GM12878 (cell line): ENCODE results near the gene PROB1. TPM values are rescaled to one million over a fixed set of nuclear protein-coding genes. Genes with fewer than 3 reads are reported as not detected.

Experiments
- CBX5 ChIP-seq: sonication (generic); IDR thresholded peaks from 2 replicates; pipeline ENCODE4 v1.6.1; 2016; ENCODE audit warnings: low read depth, moderate library complexity, mild to moderate bottlenecking, inconsistent platforms
- CHD2 ChIP-seq: IDR thresholded peaks from 2 replicates; pipeline ENCODE4 v1.6.1; 2011; ENCODE audit warnings: low read depth, low read length, improper control_type of control experiment, borderline replicate concordance
- ETV6 ChIP-seq, 2 experiments: fragments of 450-650 bp in 1 of 2; IDR thresholded peaks in 1 of 2; conservative IDR thresholded peaks in 1 of 2; 2 replicates each; pipeline ENCODE4 v1.6.1; 2014; ENCODE audit warnings: antibody characterized with exemption in 1 of 2, borderline replicate concordance in 1 of 2, low read depth in 1 of 2, mild to moderate bottlenecking in 1 of 2, moderate library complexity in 1 of 2
- HDGF ChIP-seq: fragments of 450-650 bp; IDR thresholded peaks from 2 replicates; pipeline ENCODE4 v1.6.1; 2016; ENCODE audit warnings: antibody characterized with exemption
- IKZF1 ChIP-seq: fragments of 450-650 bp; conservative IDR thresholded peaks from 2 replicates; pipeline ENCODE4 v1.6.1; 2017; ENCODE audit warnings: antibody characterized with exemption, mild to moderate bottlenecking
- KLF5 ChIP-seq: fragments of 450-650 bp; IDR thresholded peaks from 2 replicates; pipeline ENCODE4 v1.6.1; 2014; ENCODE audit warnings: mild to moderate bottlenecking; ENCODE audit not compliant: partially characterized antibody
- MEF2A ChIP-seq: IDR thresholded peaks from 2 replicates; pipeline ENCODE4 v1.6.1; 2011; ENCODE audit warnings: low read depth, mild to moderate bottlenecking, low read length, moderate library complexity; ENCODE audit not compliant: insufficient read depth
- MTA3 ChIP-seq: IDR thresholded peaks from 2 replicates; pipeline ENCODE4 v1.6.1; 2012; ENCODE audit warnings: low read length, inconsistent platforms, borderline replicate concordance
- MYC ChIP-seq: IDR thresholded peaks from 2 replicates; pipeline ENCODE4 v1.6.1; 2011; ENCODE audit warnings: mild to moderate bottlenecking, low read length, moderate library complexity, inconsistent platforms; ENCODE audit not compliant: insufficient read depth, insufficient replicate concordance, insufficient read length, severe bottlenecking
- NRF1 ChIP-seq: conservative IDR thresholded peaks from 2 replicates; pipeline ENCODE4 v1.6.1; 2011; ENCODE audit warnings: mild to moderate bottlenecking, low read depth, low read length, improper control_type of control experiment
- POLR2AphosphoS2 ChIP-seq: IDR thresholded peaks from 2 replicates; pipeline ENCODE4 v1.6.1; 2011; ENCODE audit warnings: low read depth, mild to moderate bottlenecking, low read length, improper control_type of control experiment, moderate library complexity
- RB1 ChIP-seq: fragments of 450-650 bp; formaldehyde crosslinking; IDR thresholded peaks from 2 replicates; pipeline ENCODE4 v1.6.1; 2017; ENCODE audit warnings: mild to moderate bottlenecking, borderline replicate concordance
- ZNF207 ChIP-seq: fragments of 450-650 bp; IDR thresholded peaks from 2 replicates; pipeline ENCODE4 v1.6.1; 2014; ENCODE audit warnings: antibody characterized with exemption, mild to moderate bottlenecking, borderline replicate concordance
- polyA plus RNA-seq, 11 experiments: library from polyadenylated mRNA; depleted of rRNA in 4 of 11; unstranded in 6 of 11; stranded (reverse) in 5 of 11; fragments of >200 nt; fragmentation: Nextera tagmentation in 4 of 11; fragmentation: Illumina TruSeq in 1 of 11; extraction: Ambion mirVana in 4 of 11; extraction: Trizol in 1 of 11; gene quantifications; 1 replicate in 1 of 11; 2 replicates in 10 of 11; pipeline versions ENCODE4 v1.2.1 to v1.2.3, GENCODE V29; 2011 to 2016; ENCODE audit warnings: inconsistent platforms in 2 of 11, missing spikeins in 2 of 11, low read depth in 1 of 11
- total RNA-seq, 4 experiments: library from RNA; depleted of rRNA in 3 of 4; stranded (reverse); fragments of >200 nt in 3 of 4; fragmentation: Illumina TruSeq in 1 of 4; extraction: Trizol in 1 of 4; gene quantifications; 2 replicates each; pipeline versions ENCODE4 v1.2.1 to v1.2.3, GENCODE V29; 2013 to 2021
- TF ChIP-seq, protein P1 (sequence below): fragments of 450-650 bp; IDR thresholded peaks from 2 replicates; pipeline ENCODE4 v1.6.1; 2017; ENCODE audit warnings: mild to moderate bottlenecking, moderate library complexity
- TF ChIP-seq, protein P2 (sequence below), 3 experiments: IDR thresholded peaks in 2 of 3; conservative IDR thresholded peaks in 1 of 3; 2 replicates each; pipeline ENCODE4 v1.5.1; 2011; ENCODE audit warnings: low read depth in 3 of 3, low read length in 3 of 3, mild to moderate bottlenecking in 3 of 3, control low read depth in 2 of 3, moderate library complexity in 2 of 3, inconsistent platforms in 1 of 3, mixed read lengths in 1 of 3; ENCODE audit not compliant: control insufficient read depth in 2 of 3, insufficient read depth in 1 of 3; ENCODE audit errors: extremely low read depth in 1 of 3
- TF ChIP-seq, protein P3 (sequence below): fragments of 450-650 bp; formaldehyde crosslinking; IDR thresholded peaks from 2 replicates; pipeline ENCODE4 v1.5.0; 2022; ENCODE audit warnings: mild to moderate bottlenecking, missing genetic modification characterization
- TF ChIP-seq, protein P4 (sequence below): IDR thresholded peaks from 2 replicates; pipeline ENCODE4 v1.6.1; 2012; ENCODE audit warnings: low read length, inconsistent platforms

The PROB1 gene
- total and polyA plus RNA-seq, 10 of the 15 experiments (the other 5 are each of a cell fraction or from before 2014, with no cell fraction given), result 0.14 to 8.1 (median 2.9) TPM

DNA sequence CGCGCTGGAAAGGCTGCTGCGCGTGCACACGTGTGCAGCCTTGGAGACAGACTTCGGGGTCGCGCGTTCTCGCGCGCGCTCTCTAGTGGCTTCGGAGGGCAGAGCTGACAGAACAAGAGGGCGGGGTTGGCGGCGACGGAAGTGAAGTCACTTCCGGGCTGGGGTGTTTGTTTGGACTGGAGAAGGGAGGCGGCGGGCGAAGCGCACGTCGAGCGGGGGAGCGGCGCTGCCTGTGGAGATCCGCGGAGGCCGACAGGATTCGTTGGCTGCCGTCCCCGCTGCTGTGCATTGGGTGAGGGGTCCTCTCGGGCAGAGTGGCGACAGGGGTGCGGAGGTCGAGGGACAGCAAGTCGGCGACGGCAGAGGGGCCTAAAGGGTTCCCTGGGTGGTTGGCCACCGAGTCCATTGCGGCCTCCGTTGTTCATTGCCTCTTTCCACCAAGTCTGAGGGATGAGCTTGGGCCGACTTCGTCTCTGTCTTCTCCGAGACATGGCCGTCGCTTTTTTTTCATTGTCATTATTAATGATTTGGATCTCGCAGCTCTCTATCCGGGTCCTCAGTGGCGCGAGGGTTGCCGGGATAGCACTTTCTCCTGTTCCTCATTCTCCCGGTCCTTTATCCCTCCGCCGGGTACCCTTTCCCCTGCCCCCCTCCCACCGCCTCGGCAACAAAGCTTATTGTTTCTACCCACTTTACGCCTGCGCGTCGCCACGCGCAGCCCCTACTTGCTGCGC lies 53.0 kb downstream of the PROB1 start, which contains the start of gene PAIP2 (continued):
- TF ChIP-seq KLF5 (no peak), CHD2 (peak; percentile 47; the same call in 1 of the 2 replicates), NRF1 (peak; percentile 90), HDGF (peak; percentile 97), POLR2AphosphoS2 (peak; percentile 80), MYC (no peak), CBX5 (no peak), RB1 (peak; percentile 84; the same call in 1 of the 2 replicates), IKZF1 (peak; percentile 81), ZNF207 (peak; percentile 53; the same call in 1 of the 2 replicates), MEF2A (peak; percentile 12; the same call in 1 of the 2 replicates), MTA3 (no peak; the same call in 1 of the 2 replicates), ETV6 (conservative IDR thresholded peaks at IDR 0.05 in 1 of 2, IDR thresholded peaks at IDR 0.05 in 1 of 2; ENCODE audit: borderline replicate concordance in 1 of 2, low read depth in 1 of 2) (0 out of 4 replicates have a peak, but pooled peaks of 1 of the 2 experiments have one; percentile 18)
- TF ChIP-seq, protein P1, sequence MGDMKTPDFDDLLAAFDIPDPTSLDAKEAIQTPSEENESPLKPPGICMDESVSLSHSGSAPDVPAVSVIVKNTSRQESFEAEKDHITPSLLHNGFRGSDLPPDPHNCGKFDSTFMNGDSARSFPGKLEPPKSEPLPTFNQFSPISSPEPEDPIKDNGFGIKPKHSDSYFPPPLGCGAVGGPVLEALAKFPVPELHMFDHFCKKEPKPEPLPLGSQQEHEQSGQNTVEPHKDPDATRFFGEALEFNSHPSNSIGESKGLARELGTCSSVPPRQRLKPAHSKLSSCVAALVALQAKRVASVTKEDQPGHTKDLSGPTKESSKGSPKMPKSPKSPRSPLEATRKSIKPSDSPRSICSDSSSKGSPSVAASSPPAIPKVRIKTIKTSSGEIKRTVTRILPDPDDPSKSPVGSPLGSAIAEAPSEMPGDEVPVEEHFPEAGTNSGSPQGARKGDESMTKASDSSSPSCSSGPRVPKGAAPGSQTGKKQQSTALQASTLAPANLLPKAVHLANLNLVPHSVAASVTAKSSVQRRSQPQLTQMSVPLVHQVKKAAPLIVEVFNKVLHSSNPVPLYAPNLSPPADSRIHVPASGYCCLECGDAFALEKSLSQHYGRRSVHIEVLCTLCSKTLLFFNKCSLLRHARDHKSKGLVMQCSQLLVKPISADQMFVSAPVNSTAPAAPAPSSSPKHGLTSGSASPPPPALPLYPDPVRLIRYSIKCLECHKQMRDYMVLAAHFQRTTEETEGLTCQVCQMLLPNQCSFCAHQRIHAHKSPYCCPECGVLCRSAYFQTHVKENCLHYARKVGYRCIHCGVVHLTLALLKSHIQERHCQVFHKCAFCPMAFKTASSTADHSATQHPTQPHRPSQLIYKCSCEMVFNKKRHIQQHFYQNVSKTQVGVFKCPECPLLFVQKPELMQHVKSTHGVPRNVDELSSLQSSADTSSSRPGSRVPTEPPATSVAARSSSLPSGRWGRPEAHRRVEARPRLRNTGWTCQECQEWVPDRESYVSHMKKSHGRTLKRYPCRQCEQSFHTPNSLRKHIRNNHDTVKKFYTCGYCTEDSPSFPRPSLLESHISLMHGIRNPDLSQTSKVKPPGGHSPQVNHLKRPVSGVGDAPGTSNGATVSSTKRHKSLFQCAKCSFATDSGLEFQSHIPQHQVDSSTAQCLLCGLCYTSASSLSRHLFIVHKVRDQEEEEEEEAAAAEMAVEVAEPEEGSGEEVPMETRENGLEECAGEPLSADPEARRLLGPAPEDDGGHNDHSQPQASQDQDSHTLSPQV, result no peak
- TF ChIP-seq, protein P2, sequence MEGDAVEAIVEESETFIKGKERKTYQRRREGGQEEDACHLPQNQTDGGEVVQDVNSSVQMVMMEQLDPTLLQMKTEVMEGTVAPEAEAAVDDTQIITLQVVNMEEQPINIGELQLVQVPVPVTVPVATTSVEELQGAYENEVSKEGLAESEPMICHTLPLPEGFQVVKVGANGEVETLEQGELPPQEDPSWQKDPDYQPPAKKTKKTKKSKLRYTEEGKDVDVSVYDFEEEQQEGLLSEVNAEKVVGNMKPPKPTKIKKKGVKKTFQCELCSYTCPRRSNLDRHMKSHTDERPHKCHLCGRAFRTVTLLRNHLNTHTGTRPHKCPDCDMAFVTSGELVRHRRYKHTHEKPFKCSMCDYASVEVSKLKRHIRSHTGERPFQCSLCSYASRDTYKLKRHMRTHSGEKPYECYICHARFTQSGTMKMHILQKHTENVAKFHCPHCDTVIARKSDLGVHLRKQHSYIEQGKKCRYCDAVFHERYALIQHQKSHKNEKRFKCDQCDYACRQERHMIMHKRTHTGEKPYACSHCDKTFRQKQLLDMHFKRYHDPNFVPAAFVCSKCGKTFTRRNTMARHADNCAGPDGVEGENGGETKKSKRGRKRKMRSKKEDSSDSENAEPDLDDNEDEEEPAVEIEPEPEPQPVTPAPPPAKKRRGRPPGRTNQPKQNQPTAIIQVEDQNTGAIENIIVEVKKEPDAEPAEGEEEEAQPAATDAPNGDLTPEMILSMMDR (IDR thresholded peaks at IDR 0.05 in 2 of 3, conservative IDR thresholded peaks at IDR 0.05 in 1 of 3; ENCODE audit: control insufficient read depth in 2 of 3, extremely low read depth in 1 of 3, insufficient read depth in 1 of 3, low read depth in 3 of 3, low read length in 3 of 3), result peak; percentile 90 to 96 (median 90)
- TF ChIP-seq, protein P3, sequence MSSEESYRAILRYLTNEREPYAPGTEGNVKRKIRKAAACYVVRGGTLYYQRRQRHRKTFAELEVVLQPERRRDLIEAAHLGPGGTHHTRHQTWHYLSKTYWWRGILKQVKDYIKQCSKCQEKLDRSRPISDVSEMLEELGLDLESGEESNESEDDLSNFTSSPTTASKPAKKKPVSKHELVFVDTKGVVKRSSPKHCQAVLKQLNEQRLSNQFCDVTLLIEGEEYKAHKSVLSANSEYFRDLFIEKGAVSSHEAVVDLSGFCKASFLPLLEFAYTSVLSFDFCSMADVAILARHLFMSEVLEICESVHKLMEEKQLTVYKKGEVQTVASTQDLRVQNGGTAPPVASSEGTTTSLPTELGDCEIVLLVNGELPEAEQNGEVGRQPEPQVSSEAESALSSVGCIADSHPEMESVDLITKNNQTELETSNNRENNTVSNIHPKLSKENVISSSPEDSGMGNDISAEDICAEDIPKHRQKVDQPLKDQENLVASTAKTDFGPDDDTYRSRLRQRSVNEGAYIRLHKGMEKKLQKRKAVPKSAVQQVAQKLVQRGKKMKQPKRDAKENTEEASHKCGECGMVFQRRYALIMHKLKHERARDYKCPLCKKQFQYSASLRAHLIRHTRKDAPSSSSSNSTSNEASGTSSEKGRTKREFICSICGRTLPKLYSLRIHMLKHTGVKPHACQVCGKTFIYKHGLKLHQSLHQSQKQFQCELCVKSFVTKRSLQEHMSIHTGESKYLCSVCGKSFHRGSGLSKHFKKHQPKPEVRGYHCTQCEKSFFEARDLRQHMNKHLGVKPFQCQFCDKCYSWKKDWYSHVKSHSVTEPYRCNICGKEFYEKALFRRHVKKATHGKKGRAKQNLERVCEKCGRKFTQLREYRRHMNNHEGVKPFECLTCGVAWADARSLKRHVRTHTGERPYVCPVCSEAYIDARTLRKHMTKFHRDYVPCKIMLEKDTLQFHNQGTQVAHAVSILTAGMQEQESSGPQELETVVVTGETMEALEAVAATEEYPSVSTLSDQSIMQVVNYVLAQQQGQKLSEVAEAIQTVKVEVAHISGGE (CRISPR knock-in tag), result no peak
- TF ChIP-seq, protein P4, sequence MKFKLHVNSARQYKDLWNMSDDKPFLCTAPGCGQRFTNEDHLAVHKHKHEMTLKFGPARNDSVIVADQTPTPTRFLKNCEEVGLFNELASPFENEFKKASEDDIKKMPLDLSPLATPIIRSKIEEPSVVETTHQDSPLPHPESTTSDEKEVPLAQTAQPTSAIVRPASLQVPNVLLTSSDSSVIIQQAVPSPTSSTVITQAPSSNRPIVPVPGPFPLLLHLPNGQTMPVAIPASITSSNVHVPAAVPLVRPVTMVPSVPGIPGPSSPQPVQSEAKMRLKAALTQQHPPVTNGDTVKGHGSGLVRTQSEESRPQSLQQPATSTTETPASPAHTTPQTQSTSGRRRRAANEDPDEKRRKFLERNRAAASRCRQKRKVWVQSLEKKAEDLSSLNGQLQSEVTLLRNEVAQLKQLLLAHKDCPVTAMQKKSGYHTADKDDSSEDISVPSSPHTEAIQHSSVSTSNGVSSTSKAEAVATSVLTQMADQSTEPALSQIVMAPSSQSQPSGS, result no peak
